Stimulated activated CD4-positive, alpha-beta T cell treated with anti-CD3 and anti-CD28 coated beads, TNF-alpha, amount 100 ng/mL, for 48 hours (primary cell): ENCODE results near the gene LRRC4C.

Experiments
- DNase-seq, 3 donors: peaks; one replicate each; pipeline ENCODE4 v3.0.0-alpha.2; 2020; ENCODE audit warnings: low read depth in 3 of 3

Gene LRRC4C

GRCh38 chr11:41459465-41460401, at the start of gene LRRC4C:
Gene LRRC4C (minus strand): TSS chr11:41459652.
- no peak for DNase-seq

GRCh38 chr11:41508121-41508520, 48.7 kb upstream of the LRRC4C start:
- no peak for DNase-seq

GRCh38 chr11:41499429-41499828, 40.0 kb upstream of the LRRC4C start:
- DNase-seq, result no peak

GRCh38 chr11:41498726-41499125, 39.3 kb upstream of the LRRC4C start:
- DNase-seq, result no peak

GRCh38 chr11:41497974-41498373, 38.5 kb upstream of the LRRC4C start:
- no peak for DNase-seq

GRCh38 chr11:41494716-41495115, 35.3 kb upstream of the LRRC4C start:
- no peak for DNase-seq

GRCh38 chr11:41486424-41486823, 27.0 kb upstream of the LRRC4C start:
- DNase-seq, result no peak

GRCh38 chr11:41483956-41484355, 24.5 kb upstream of the LRRC4C start:
- DNase-seq, result no peak

GRCh38 chr11:41479179-41479578, 19.7 kb upstream of the LRRC4C start:
- no peak for DNase-seq

GRCh38 chr11:41461057-41461681, 1.7 kb upstream of the LRRC4C start:
- DNase-seq, result no peak

GRCh38 chr11:41458641-41459040, 811 bp downstream of the LRRC4C start:
- no peak for DNase-seq

- no peak for DNase-seq
These were observed 1.3 kb downstream of the LRRC4C start for GRCh38 chr11:41458154-41458553.

- DNase-seq, result no peak
These were observed 2.0 kb downstream of the LRRC4C start for GRCh38 chr11:41457216-41458014.

GRCh38 chr11:41456269-41456668, 3.2 kb downstream of the LRRC4C start:
- no peak for DNase-seq

GRCh38 chr11:41451011-41451410, 8.4 kb downstream of the LRRC4C start:
- DNase-seq, result no peak

GRCh38 chr11:41449483-41450050, 9.9 kb downstream of the LRRC4C start:
- DNase-seq, result no peak

- DNase-seq, result no peak
These were observed 12.9 kb downstream of the LRRC4C start for GRCh38 chr11:41446566-41446965.

- DNase-seq, result no peak
These were observed 13.3 kb downstream of the LRRC4C start for GRCh38 chr11:41446107-41446506.

GRCh38 chr11:41437006-41437490, 22.4 kb downstream of the LRRC4C start:
- DNase-seq, result no peak

GRCh38 chr11:41435531-41435930, 23.9 kb downstream of the LRRC4C start:
- no peak for DNase-seq

GRCh38 chr11:41431784-41432183, 27.7 kb downstream of the LRRC4C start:
- DNase-seq, result no peak

GRCh38 chr11:41419901-41420300, 39.6 kb downstream of the LRRC4C start:
- no peak for DNase-seq
